Neural progenitor cell (in vitro differentiated cells): ENCODE results near the gene SLC6A7. TPM values are rescaled to one million over a fixed set of nuclear protein-coding genes. Genes with fewer than 3 reads are reported as not detected.

Experiments used
- DNase-seq: peaks from one replicate; pipeline ENCODE4 v3.0.0-alpha.2; 2016; ENCODE audit warnings: low spot score
- H2AFZ ChIP-seq: fragments of 200-600 bp; sonication (generic); replicated peaks from 2 replicates; pipeline ENCODE4 v1.6.1; 2016; ENCODE audit warnings: antibody characterized with exemption
- H3F3A ChIP-seq: fragments of 200-600 bp; sonication (generic); 2 replicates; pipeline ENCODE4 v1.6.1; 2016; ENCODE audit warnings: antibody characterized with exemption, low read depth
- H3K27ac ChIP-seq: fragments of 200-600 bp; sonication (generic); 2 replicates; pipeline ENCODE4 v1.5.1; 2016; ENCODE audit warnings: mild to moderate bottlenecking
- H3K27me3 ChIP-seq: fragments of 200-600 bp; sonication (generic); 2 replicates; pipeline ENCODE4 v1.6.1; 2016; ENCODE audit warnings: mild to moderate bottlenecking, moderate library complexity
- H3K36me3 ChIP-seq: fragments of 200-600 bp; sonication (generic); 2 replicates; pipeline ENCODE4 v1.5.1; 2016
- H3K4me1 ChIP-seq: fragments of 200-600 bp; sonication (generic); 2 replicates; pipeline ENCODE4 v1.6.1; 2016; ENCODE audit warnings: mixed run types
- H3K4me2 ChIP-seq: fragments of 200-600 bp; sonication (generic); 2 replicates; pipeline ENCODE4 v1.6.1; 2016
- H3K4me3 ChIP-seq: fragments of 200-600 bp; sonication (generic); 2 replicates; pipeline ENCODE4 v1.5.1; 2016
- H3K79me2 ChIP-seq: fragments of 200-600 bp; sonication (generic); 2 replicates; pipeline ENCODE4 v1.6.1; 2016; ENCODE audit warnings: low read depth
- H3K9ac ChIP-seq: fragments of 200-600 bp; sonication (generic); 2 replicates; pipeline ENCODE4 v1.6.1; 2016
- H3K9me3 ChIP-seq: fragments of 200-600 bp; sonication (generic); 2 replicates; pipeline ENCODE4 v1.5.1; 2016; ENCODE audit warnings: low read depth
- H4K20me1 ChIP-seq: fragments of 200-600 bp; sonication (generic); 2 replicates; pipeline ENCODE4 v1.6.1; 2016; ENCODE audit warnings: low read depth
- H3K27ac Mint-ChIP-seq: 3 replicates; pipeline ENCODE4 v1.8.0; 2021; ENCODE audit warnings: mixed read lengths
- H3K27me3 Mint-ChIP-seq: 2 replicates; pipeline ENCODE4 v1.8.0; 2022; ENCODE audit warnings: low read depth, mild to moderate bottlenecking, inconsistent platforms, moderate library complexity, mixed read lengths; ENCODE audit not compliant: insufficient read depth
- H3K36me3 Mint-ChIP-seq: 3 replicates; pipeline ENCODE4 v1.8.0; 2021; ENCODE audit warnings: mixed read lengths
- H3K4me1 Mint-ChIP-seq: 3 replicates; pipeline ENCODE4 v1.8.0; 2021; ENCODE audit warnings: mixed read lengths
- H3K4me3 Mint-ChIP-seq: 3 replicates; pipeline ENCODE4 v1.8.0; 2021; ENCODE audit warnings: mild to moderate bottlenecking, moderate library complexity, mixed read lengths
- H3K9me3 Mint-ChIP-seq: 3 replicates; pipeline ENCODE4 v1.8.0; 2020; ENCODE audit warnings: mixed read lengths
- EZH2 ChIP-seq: fragments of 200-600 bp; sonication (generic); IDR thresholded peaks from 2 replicates; pipeline ENCODE4 v1.6.1; 2017; ENCODE audit warnings: antibody characterized with exemption, mild to moderate bottlenecking, moderate library complexity
- EZH2phosphoT487 ChIP-seq: fragments of 200-600 bp; sonication (generic); IDR thresholded peaks from 2 replicates; pipeline ENCODE4 v1.6.1; 2017; ENCODE audit warnings: antibody characterized with exemption
- total RNA-seq: library from RNA; depleted of rRNA; stranded (reverse); fragments of >200 nt; gene quantifications from 2 replicates; pipeline ENCODE4 v1.2.3, GENCODE V29; 2015; ENCODE audit warnings: low replicate concordance
- TF ChIP-seq, protein P1 (sequence below): fragments of 200-600 bp; sonication (generic); IDR thresholded peaks from 2 replicates; pipeline ENCODE4 v1.5.1; 2017; ENCODE audit warnings: antibody characterized with exemption, mild to moderate bottlenecking

SLC6A7 gene
- total RNA-seq, 1 donor from 2014 or later = not detected

DNA sequence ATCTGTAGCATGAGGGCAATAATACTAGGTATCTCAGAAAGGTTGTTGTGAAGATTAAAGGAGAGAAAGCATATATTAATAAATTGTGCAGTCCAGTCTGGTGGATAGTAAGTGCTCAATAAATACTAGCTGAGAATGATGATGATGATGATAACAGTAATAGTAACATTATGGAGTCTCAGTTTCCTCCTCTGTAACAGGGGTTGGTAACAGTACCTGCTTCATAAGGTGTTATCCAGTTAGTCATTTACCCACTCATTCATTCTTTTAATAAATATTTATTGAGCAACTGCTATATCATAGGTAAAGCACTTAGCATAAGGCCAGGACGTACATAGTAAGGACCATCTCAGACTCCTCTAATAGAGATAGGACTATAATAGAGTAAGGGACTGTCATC is 7.6 kb downstream of the SLC6A7 start:
- Histone ChIP-seq H3K4me2 (no peak overlapping the region), H3K4me3 (no peak overlapping the region), H3K36me3 (no peaks in the 10 kb centered on the region), H4K20me1 (no peaks in the 10 kb centered on the region), H3F3A (no peaks in the 10 kb centered on the region), H3K9me3 (no peaks in the 10 kb centered on the region), H2AFZ (no peak overlapping the region), H3K27ac (no peak overlapping the region), H3K4me1 (no peaks in the 10 kb centered on the region), H3K27me3 (peaks cover 24% of the 10 kb centered on the region), H3K79me2 (no peaks in the 10 kb centered on the region), H3K9ac (no peak overlapping the region)
- no peak overlapping the region for H3K4me3 Mint-ChIP-seq
- no peak overlapping the region for H3K27ac Mint-ChIP-seq
- H3K27me3 Mint-ChIP-seq = peaks cover 16% of the 10 kb centered on the region
- peaks cover 3% of the 10 kb centered on the region for H3K4me1 Mint-ChIP-seq
- no peaks in the 10 kb centered on the region for H3K9me3 Mint-ChIP-seq
- DNase-seq = no peak
- no peak for TF ChIP-seq EZH2
- H3K36me3 Mint-ChIP-seq = no peaks in the 10 kb centered on the region

DNA sequence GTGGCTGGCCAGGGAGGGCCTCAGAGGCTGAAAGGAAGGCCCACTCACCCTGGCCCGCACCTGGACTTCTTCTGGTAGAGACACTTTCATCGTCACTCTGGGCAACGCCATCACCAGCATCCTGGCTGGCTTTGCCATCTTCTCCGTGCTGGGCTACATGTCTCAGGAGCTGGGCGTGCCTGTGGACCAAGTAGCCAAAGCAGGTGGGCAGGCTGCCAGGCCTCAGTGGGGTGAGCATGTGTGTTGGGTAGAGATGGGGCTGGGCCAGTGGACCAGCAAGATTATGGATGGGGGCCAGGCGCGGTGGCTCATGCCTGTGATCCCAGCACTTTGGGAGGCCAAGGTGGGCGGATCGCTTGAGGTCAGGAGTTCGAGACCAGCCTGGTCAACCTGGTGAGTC is 12.6 kb downstream of the SLC6A7 start:
- Mint-ChIP-seq H3K9me3 (no peaks in the 10 kb centered on the region), H3K4me3 (no peak overlapping the region), H3K27ac (no peak overlapping the region), H3K36me3 (no peaks in the 10 kb centered on the region), H3K4me1 (no peaks in the 10 kb centered on the region), H3K27me3 (peaks cover 13% of the 10 kb centered on the region)
- Histone ChIP-seq H3K27ac (no peak overlapping the region), H3F3A (no peaks in the 10 kb centered on the region), H3K36me3 (no peaks in the 10 kb centered on the region), H3K27me3 (peaks cover 9% of the 10 kb centered on the region), H3K4me1 (no peaks in the 10 kb centered on the region), H3K9ac (no peak overlapping the region), H3K9me3 (no peaks in the 10 kb centered on the region), H2AFZ (no peak overlapping the region), H3K4me2 (no peak overlapping the region), H3K79me2 (no peaks in the 10 kb centered on the region), H3K4me3 (no peak overlapping the region), H4K20me1 (no peaks in the 10 kb centered on the region)
- no peak for DNase-seq
- TF ChIP-seq EZH2phosphoT487 (no peak), EZH2 (no peak)

DNA sequence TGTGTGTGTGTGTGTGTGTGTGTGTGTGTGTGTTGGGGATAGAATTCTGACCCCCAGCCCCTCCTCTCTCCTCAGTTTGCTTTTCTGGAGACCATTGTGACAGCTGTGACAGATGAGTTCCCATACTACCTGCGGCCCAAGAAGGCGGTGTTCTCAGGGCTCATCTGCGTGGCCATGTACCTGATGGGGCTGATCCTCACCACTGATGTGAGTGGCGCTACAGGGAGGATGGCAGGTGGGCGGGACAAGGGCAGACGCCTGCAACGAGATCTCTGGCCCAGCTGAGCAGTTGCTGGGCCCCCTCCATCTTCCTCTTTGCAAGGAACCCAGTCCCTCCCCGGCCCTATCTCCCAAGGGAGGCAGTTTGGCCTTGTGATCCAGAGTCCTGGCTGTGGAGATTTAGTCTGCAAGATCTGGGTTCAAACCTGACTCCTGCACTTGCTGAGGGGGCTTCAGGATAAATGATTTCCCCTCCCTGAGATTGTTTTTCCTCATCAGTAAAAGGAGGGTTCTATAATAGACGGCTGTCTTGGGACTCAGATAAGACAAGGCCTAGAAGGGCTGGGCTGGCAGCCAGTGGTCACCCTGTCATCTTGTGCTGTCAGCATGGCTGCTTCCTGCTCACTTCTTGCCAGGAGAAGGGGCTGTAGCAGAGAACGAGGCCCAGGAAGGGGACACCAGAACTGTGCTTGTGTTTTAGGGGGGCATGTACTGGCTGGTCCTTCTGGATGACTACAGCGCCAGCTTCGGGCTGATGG is 14.1 kb downstream of the SLC6A7 start:
- H3K4me3 Mint-ChIP-seq = no peak overlapping the region
- no peak overlapping the region for H3K27ac ChIP-seq
- peaks cover 9% of the 10 kb centered on the region for H3F3A ChIP-seq
- no peak overlapping the region for H2AFZ ChIP-seq
- no peaks in the 10 kb centered on the region for H3K79me2 ChIP-seq
- peaks cover 6% of the 10 kb centered on the region for H3K27me3 ChIP-seq
- peaks cover 17% of the 10 kb centered on the region for H3K27me3 Mint-ChIP-seq
- H3K27ac Mint-ChIP-seq = peak overlapping the region; percentile 37
- H3K9ac ChIP-seq = no peak overlapping the region
- no peaks in the 10 kb centered on the region for H4K20me1 ChIP-seq
- H3K36me3 Mint-ChIP-seq = no peaks in the 10 kb centered on the region
- peaks cover 9% of the 10 kb centered on the region for H3K4me1 Mint-ChIP-seq
- no peak for DNase-seq
- TF ChIP-seq EZH2phosphoT487 = no peak
- TF ChIP-seq, protein P1, sequence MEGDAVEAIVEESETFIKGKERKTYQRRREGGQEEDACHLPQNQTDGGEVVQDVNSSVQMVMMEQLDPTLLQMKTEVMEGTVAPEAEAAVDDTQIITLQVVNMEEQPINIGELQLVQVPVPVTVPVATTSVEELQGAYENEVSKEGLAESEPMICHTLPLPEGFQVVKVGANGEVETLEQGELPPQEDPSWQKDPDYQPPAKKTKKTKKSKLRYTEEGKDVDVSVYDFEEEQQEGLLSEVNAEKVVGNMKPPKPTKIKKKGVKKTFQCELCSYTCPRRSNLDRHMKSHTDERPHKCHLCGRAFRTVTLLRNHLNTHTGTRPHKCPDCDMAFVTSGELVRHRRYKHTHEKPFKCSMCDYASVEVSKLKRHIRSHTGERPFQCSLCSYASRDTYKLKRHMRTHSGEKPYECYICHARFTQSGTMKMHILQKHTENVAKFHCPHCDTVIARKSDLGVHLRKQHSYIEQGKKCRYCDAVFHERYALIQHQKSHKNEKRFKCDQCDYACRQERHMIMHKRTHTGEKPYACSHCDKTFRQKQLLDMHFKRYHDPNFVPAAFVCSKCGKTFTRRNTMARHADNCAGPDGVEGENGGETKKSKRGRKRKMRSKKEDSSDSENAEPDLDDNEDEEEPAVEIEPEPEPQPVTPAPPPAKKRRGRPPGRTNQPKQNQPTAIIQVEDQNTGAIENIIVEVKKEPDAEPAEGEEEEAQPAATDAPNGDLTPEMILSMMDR = no peak
- no peak overlapping the region for H3K4me2 ChIP-seq
- H3K36me3 ChIP-seq = no peaks in the 10 kb centered on the region
- H3K9me3 Mint-ChIP-seq = no peaks in the 10 kb centered on the region
- H3K9me3 ChIP-seq = no peaks in the 10 kb centered on the region
- no peak overlapping the region for H3K4me3 ChIP-seq
- peaks cover 6% of the 10 kb centered on the region for H3K4me1 ChIP-seq

DNA sequence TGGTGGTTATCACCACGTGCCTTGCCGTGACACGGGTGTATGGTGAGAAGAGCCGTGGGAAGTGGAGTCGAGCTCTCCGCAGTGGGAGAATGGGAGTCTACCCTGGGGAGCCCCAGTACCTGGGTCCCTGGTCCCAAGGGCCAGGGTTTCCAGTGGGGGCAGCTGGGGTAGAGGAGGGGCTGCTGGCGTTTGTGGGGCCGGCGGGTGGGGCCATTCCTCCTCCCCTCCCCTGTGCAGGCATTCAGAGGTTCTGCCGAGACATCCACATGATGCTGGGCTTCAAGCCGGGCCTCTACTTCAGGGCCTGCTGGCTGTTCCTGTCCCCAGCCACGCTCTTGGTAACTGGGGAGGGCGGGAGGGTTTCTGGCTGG is 14.7 kb downstream of the SLC6A7 start:
- Histone ChIP-seq H3K79me2 (no peaks in the 10 kb centered on the region), H3K4me2 (no peak overlapping the region), H3K4me3 (no peak overlapping the region), H3F3A (peaks cover 10% of the 10 kb centered on the region), H3K27me3 (peaks cover under 1% of the 10 kb centered on the region), H3K36me3 (no peaks in the 10 kb centered on the region), H3K9me3 (no peaks in the 10 kb centered on the region), H3K27ac (no peak overlapping the region), H3K9ac (no peak overlapping the region), H2AFZ (no peak overlapping the region), H4K20me1 (no peaks in the 10 kb centered on the region), H3K4me1 (peaks cover 7% of the 10 kb centered on the region)
- TF ChIP-seq, protein P1 = no peak
- TF ChIP-seq EZH2phosphoT487 (no peak), EZH2 (no peak)
- Mint-ChIP-seq H3K4me1 (peaks cover 9% of the 10 kb centered on the region), H3K9me3 (no peaks in the 10 kb centered on the region), H3K27me3 (peaks cover 17% of the 10 kb centered on the region), H3K4me3 (no peak overlapping the region), H3K36me3 (no peaks in the 10 kb centered on the region), H3K27ac (peak overlapping the region; percentile 37)
- DNase-seq = no peak
